Fibroblast of lung (primary cell): Measurements from ENCODE around the gene CIDEB. TPM values are rescaled to one million over a fixed set of nuclear protein-coding genes. Genes with fewer than 3 reads are reported as not detected.
A peak's percentile ranks its signal among the peaks of the same experiment; 100 is the strongest.

Source experiments
- DNase-seq, 2 donors: peaks; one replicate each; pipeline versions ENCODE4 v3.0.0 to v3.0.0-alpha.2; 2010; ENCODE audit warnings: low read depth in 2 of 2
- H2AFZ ChIP-seq: 2 replicates; pipeline ENCODE4 v1.5.1; 2012; ENCODE audit warnings: low read length, control low read depth, inconsistent platforms
- H3K27ac ChIP-seq: 2 replicates; pipeline ENCODE4 v1.5.1; 2011; ENCODE audit warnings: low read length, control low read depth; ENCODE audit not compliant: insufficient read depth
- H3K27me3 ChIP-seq: 2 replicates; pipeline ENCODE4 v1.5.1; 2011; ENCODE audit warnings: mild to moderate bottlenecking, low read length; ENCODE audit not compliant: control insufficient read depth, insufficient read depth
- H3K36me3 ChIP-seq: 2 replicates; pipeline ENCODE4 v1.5.1; 2011; ENCODE audit warnings: low read length; ENCODE audit not compliant: control insufficient read depth, insufficient read depth
- H3K4me1 ChIP-seq: 2 replicates; pipeline ENCODE4 v1.5.1; 2011; ENCODE audit warnings: low read length; ENCODE audit not compliant: control insufficient read depth, insufficient read depth; ENCODE audit errors: extremely low read depth
- H3K4me2 ChIP-seq: 2 replicates; pipeline ENCODE4 v1.5.1; 2011; ENCODE audit warnings: low read length, control low read depth; ENCODE audit not compliant: insufficient read depth; ENCODE audit errors: extremely low read depth
- H3K4me3 ChIP-seq, 4 experiments: fragments of 200-600 bp in 1 of 4; sonication (generic) in 1 of 4; replicated peaks in 1 of 4; 2 replicates each; pipeline ENCODE4 v1.5.1; 2011 to 2016; ENCODE audit warnings: low read length in 4 of 4, low read depth in 3 of 4, mild to moderate bottlenecking in 3 of 4, control low read depth in 2 of 4, inconsistent platforms in 1 of 4, mixed read lengths in 1 of 4; ENCODE audit not compliant: insufficient read depth in 1 of 4; ENCODE audit errors: control extremely low read depth in 1 of 4
- H3K79me2 ChIP-seq: 2 replicates; pipeline ENCODE4 v1.5.1; 2012; ENCODE audit warnings: mild to moderate bottlenecking, low read length, inconsistent platforms; ENCODE audit not compliant: control insufficient read depth, insufficient read depth
- H3K9ac ChIP-seq: 2 replicates; pipeline ENCODE4 v1.5.1; 2011; ENCODE audit warnings: mild to moderate bottlenecking, low read length, control low read depth; ENCODE audit not compliant: insufficient read depth
- H3K9me3 ChIP-seq: 2 replicates; pipeline ENCODE4 v1.5.1; 2012; ENCODE audit warnings: low read depth, low read length; ENCODE audit not compliant: control insufficient read depth, insufficient read depth
- H4K20me1 ChIP-seq: 2 replicates; pipeline ENCODE4 v1.5.1; 2011; ENCODE audit warnings: low read length; ENCODE audit not compliant: control insufficient read depth, insufficient read depth; ENCODE audit errors: extremely low read depth
- CTCF ChIP-seq, 2 donors: IDR thresholded peaks in 1 of 2; conservative IDR thresholded peaks in 1 of 2; 1 replicate in 1 of 2; 2 replicates in 1 of 2; pipeline ENCODE4 v1.5.1; 2011 to 2012; ENCODE audit warnings: low read length in 2 of 2, control low read depth in 1 of 2, inconsistent platforms in 1 of 2, low read depth in 1 of 2, mild to moderate bottlenecking in 1 of 2
- EZH2 ChIP-seq: IDR thresholded peaks from 2 replicates; pipeline ENCODE4 v1.5.1; 2012; ENCODE audit warnings: low read length, control low read depth, mild to moderate bottlenecking; ENCODE audit errors: missing control alignments
- polyA plus RNA-seq, 2 donors: library from polyadenylated mRNA; depleted of rRNA in 1 of 2; stranded (reverse) in 1 of 2; unstranded in 1 of 2; fragments of >200 nt; gene quantifications; 2 replicates each; pipeline ENCODE4 v1.2.1, GENCODE V29; 2011 to 2012; ENCODE audit warnings: missing spikeins in 1 of 2
- total RNA-seq: library from RNA; depleted of rRNA; stranded (reverse); fragments of >200 nt; gene quantifications from 2 replicates; pipeline ENCODE4 v1.2.1, GENCODE V29; 2014

Gene CIDEB
- total and polyA plus RNA-seq, 2 donors (not counting 1 experiment from before 2014, with no cell fraction given), result 0.33 to 0.42 TPM

DNA sequence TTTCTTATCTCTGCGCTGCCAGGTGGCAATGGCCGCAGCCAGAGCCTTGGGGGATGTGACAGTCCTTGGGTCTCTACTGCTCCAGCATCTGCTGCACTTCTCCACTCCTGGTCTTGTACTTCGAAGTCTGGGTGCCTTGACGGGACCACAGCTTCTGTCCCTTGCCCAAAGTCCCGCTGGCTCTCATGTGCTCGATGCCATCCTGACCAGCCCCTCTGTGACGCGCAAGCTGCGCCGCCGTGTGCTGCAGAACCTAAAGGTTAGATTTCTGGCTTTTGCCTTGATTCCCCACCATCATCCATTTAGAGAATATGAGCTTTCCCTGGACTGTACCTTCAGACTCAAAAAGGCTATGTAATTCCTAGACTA lies 3.8 kb downstream of the CIDEB start:
- Histone ChIP-seq H3K9ac (no peak overlapping the region), H3K4me3 (no peak overlapping the region), H3K4me1 (peaks cover 4% of the 10 kb centered on the region), H3K4me2 (no peak overlapping the region), H4K20me1 (no peaks in the 10 kb centered on the region), H3K27me3 (no peaks in the 10 kb centered on the region), H3K36me3 (peaks cover 19% of the 10 kb centered on the region), H3K27ac (no peak overlapping the region), H3K9me3 (no peaks in the 10 kb centered on the region), H2AFZ (no peak overlapping the region), H3K79me2 (peaks cover 11% of the 10 kb centered on the region)
- no peak for DNase-seq
- TF ChIP-seq EZH2, result no peak
- TF ChIP-seq CTCF (conservative IDR thresholded peaks at IDR 0.05 in 1 of 2, IDR thresholded peaks at IDR 0.05 in 1 of 2; ENCODE audit: low read depth in 1 of 2, low read length in 2 of 2), result no peak

DNA sequence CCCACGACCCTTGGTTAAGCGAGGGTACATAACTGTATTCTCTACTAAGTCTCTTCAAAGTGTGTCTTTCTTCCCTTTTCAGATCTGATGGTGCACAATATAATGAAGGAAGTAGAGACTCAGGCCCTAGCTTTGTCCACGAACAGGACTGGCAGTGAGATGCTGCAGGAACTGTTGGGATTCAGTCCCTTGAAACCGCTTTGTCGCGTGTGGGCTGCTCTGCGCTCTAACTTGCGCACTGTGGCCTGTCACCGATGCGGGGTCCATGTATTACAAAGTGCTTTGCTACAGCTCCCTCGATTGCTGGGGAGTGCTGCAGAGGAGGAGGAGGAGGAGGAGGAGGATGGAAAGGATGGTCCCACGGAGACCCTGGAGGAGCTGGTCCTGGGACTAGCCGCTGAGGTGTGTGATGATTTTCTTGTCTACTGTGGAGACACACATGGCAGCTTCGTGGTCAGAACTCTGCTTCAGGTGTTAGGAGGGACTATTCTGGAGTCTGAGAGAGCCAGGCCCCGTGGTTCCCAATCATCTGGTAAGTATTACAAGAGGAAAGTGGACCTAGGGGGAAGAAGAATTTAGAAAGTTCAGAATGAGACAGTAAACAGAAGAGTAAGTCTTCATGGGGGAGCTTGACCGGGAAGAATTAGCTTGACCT lies 7.3 kb downstream of the CIDEB start:
- TF ChIP-seq EZH2, result no peak
- no peak for TF ChIP-seq CTCF (conservative IDR thresholded peaks at IDR 0.05 in 1 of 2, IDR thresholded peaks at IDR 0.05 in 1 of 2; ENCODE audit: low read depth in 1 of 2, low read length in 2 of 2)
- Histone ChIP-seq H3K79me2 (peaks cover 11% of the 10 kb centered on the region), H3K36me3 (peaks cover 25% of the 10 kb centered on the region), H3K9ac (peak overlapping the region; percentile 89), H2AFZ (peak overlapping the region; percentile 33), H3K4me3 (peak overlapping the region; percentile 95 to 99 (median 96)), H3K4me1 (peaks cover 10% of the 10 kb centered on the region), H3K27ac (peak overlapping the region; percentile 88), H4K20me1 (no peaks in the 10 kb centered on the region), H3K27me3 (no peaks in the 10 kb centered on the region), H3K4me2 (peak overlapping the region; percentile 99), H3K9me3 (no peaks in the 10 kb centered on the region)
- DNase-seq, result no peak

DNA sequence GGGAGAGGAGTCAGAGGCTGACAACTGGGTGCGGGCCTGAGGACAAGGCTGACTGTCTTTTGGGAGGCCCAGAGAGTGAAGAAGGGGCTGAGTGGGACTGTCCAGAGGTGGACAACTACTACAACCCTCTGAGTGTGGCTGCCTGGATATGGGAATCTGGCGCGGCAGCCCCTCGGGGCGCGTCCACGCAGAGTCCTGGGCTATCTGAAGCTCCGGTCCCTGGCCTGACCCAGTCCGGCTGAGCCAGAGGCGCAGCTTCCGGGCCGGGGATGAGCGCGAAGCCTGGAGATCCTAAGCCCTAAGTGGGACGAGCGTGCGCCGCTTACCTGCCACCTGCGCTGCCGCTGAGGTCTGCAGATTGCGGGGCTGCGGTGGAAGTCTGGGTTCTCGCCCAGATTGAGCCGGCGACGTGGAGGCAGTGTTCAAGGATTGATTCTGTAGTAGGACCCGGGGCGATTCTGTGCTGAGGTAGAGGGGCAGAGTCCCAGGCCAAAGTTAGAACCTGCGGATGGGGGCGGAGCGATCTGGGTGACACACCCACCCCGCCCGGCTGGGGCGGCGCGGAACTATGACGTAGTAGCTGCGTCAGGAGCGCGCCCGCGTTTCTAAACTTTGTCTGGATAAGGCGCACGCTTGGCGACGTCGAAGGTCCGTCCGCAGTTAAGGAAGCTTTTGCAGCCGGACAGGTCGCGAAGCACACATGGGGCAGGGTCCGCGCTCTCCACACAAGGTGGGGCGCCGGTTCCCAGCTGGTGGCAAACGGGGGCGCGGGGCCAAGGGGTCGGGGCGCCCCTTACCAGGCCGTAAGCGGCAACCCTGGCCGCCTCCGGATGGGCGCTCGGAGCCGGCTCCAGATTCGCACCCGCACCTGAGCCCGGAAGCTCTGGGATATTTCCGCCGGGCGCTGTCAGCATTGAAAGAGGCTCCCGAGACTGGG lies 8.3 kb downstream of the CIDEB start, which contains the start of the genes DHRS1 and NOP9:
Gene DHRS1, minus strand, starts transcription at position 526 of the 937 bp plus-strand sequence. CDS start 674 bp downstream, outside the sequence.
Gene NOP9, plus strand, starts transcription at position 596 of the 937 bp plus-strand sequence. Its CDS starts 105 bp downstream, at position 701.
- Histone ChIP-seq H3K36me3 (peaks cover 25% of the 10 kb centered on the region), H3K27ac (peak within 1 kb of the TSS; percentile 88), H3K27me3 (no peaks in the 10 kb centered on the region), H3K9ac (peak within 1 kb of the TSS; percentile 89), H2AFZ (peak within 1 kb of the TSS; percentile 98), H3K79me2 (peaks cover 11% of the 10 kb centered on the region), H3K4me1 (peaks cover 10% of the 10 kb centered on the region), H3K9me3 (no peaks in the 10 kb centered on the region), H3K4me3 (peak within 1 kb of the TSS; percentile 95 to 99 (median 96)), H4K20me1 (no peaks in the 10 kb centered on the region), H3K4me2 (peak within 1 kb of the TSS; percentile 99)
- peak; percentile 84 to 87 for DNase-seq
- no peak for TF ChIP-seq CTCF (conservative IDR thresholded peaks at IDR 0.05 in 1 of 2, IDR thresholded peaks at IDR 0.05 in 1 of 2; ENCODE audit: low read depth in 1 of 2, low read length in 2 of 2)
- TF ChIP-seq EZH2, result no peak
